ENCODE results near the gene SLC12A5.

Gene SLC12A5

DNA sequence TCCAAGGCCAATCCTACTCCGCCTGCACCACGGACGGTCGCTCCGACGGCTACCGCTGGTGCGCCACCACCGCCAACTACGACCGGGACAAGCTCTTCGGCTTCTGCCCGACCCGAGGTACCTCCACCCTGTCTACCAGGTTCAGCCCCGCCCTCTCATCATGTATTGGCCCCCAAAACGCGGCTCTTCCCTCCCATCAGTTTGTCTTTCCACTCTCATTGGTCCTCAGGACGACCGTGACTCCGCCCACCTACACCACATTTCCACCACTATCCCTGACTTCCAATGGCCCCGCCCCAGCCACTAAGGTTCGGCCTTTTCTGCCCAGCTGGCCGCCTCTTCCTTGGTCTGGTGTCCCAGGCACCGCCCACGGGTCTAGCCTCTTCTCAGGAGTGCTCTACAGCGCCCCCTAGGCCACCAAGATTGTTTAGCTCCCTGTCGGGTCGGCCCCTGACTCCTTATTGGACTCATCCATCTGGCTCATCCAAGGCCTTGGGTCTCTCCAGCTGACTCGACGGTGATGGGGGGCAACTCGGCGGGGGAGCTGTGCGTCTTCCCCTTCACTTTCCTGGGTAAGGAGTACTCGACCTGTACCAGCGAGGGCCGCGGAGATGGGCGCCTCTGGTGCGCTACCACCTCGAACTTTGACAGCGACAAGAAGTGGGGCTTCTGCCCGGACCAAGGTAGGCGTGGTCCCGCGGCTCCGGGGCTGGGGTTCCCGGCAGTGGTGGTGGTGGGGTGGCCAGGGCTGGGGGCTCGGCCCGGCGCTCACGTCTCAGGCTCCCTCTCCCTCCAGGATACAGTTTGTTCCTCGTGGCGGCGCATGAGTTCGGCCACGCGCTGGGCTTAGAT lies 17.2 kb upstream of the SLC12A5 start:
- DNase-seq (ENCODE audit: low spot score), result no peak
- in situ Hi-C loops (cut with MboI; ENCODE audit: low pct_unique_long_range_greater_than_20kb, low sequenced_read_pairs, unreplicated experiment), result no loop called here
- TF ChIP-seq CTCF (IDR thresholded peaks at IDR 0.05; ENCODE audit: extremely low read depth, insufficient read depth, missing control alignments), result peak; percentile 42

DNA sequence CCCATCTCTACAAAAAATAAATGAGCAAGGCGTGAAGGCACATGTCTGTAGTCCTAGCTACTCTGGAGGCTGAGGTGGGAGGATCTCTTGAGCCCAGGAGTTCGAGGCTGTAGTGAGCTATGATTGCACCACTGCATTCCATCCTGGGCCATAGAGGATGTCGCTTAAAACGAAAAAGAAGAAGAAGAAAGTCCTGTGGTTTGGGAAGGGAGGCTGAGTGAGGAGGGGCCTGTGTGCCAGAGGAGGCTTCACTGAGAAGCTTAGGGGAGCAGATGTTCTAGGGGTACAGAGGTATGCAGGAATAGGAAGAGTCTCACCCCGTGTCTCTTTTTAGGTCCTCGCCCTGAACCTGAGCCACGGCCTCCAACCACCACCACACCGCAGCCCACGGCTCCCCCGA lies 16.1 kb upstream of the SLC12A5 start:
- in situ Hi-C loops (cut with MboI; ENCODE audit: low pct_unique_long_range_greater_than_20kb, low sequenced_read_pairs, unreplicated experiment), result no loop called here
- no peak for TF ChIP-seq CTCF (IDR thresholded peaks at IDR 0.05; ENCODE audit: extremely low read depth, insufficient read depth, missing control alignments)
- no peak for DNase-seq (ENCODE audit: low spot score)

- in situ Hi-C loops (cut with MboI; ENCODE audit: low pct_unique_long_range_greater_than_20kb, low sequenced_read_pairs, unreplicated experiment), result no loop called here
- DNase-seq (ENCODE audit: low spot score), result no peak
- no peak for TF ChIP-seq CTCF (IDR thresholded peaks at IDR 0.05; ENCODE audit: extremely low read depth, insufficient read depth, missing control alignments)
These were observed 15.6 kb upstream of the SLC12A5 start for GRCh38 chr20:46013322-46013828.

DNA sequence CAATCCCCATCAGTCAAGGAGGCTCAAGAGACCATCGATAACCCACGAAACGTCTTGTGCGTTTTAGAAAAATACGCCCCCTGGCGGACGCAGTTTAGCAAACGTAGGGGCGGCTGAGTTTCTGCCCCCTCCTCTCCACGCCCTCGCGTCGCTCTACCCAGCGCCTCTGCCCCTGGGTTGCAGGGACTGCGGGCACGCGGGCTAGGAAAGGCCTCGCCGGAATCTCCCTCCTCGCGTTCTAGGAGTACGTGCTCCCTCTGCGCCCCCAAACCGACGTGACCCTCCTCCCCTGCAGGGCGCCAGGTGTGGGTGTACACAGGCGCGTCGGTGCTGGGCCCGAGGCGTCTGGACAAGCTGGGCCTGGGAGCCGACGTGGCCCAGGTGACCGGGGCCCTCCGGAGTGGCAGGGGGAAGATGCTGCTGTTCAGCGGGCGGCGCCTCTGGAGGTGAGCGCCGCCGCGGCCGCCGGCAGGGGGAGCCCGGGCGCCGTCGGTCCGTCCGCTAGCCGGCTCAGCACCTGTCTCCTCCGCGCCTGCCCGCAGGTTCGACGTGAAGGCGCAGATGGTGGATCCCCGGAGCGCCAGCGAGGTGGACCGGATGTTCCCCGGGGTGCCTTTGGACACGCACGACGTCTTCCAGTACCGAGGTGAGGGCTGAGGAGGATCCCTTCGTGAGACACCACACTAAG lies 15.0 kb upstream of the SLC12A5 start:
- in situ Hi-C loops (cut with MboI; ENCODE audit: low pct_unique_long_range_greater_than_20kb, low sequenced_read_pairs, unreplicated experiment), result no loop called here
- peak; percentile 89 for TF ChIP-seq CTCF (IDR thresholded peaks at IDR 0.05; ENCODE audit: extremely low read depth, insufficient read depth, missing control alignments)
- peak; percentile 89 for DNase-seq (ENCODE audit: low spot score)

DNA sequence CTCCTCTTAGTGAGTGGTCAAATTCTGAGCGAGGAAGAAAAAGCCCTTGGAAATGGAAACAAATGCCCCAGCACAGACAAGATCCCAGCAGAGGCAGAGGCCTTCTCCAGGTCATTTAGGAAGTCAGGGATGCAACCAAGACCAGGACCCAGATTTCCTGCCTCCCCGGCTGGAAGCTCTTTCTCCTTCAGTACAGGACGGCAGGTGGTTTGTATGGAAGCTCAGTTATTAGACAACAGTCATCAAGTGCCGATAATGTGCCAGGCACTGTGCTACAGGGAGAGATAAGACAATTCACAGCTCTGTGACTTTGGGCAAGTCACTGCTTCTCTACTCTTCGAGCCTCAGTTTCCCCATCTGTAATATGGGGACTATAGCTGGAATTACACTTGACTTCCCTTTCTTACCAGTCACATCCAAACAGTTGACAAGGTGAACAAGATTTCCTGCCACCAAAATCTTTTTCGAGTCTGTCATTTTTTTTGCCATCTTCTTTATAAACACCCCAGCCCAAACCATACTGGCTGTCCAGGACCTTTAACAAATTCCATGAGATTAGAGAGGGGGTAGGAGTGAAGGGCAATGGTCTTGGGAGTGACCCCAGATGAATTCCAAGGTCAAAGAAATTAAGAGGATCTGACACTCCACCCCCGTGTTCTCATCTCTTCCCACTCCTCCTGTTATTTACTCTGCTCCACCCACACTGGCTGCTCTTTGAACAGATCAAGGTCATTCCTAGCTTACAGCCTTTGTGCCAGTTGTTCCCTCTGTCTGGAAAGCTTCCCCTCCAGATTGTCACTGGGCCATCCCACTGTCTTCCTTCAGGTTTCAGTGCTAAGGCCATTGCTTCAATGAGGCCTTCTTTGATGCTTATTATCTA lies 14.3 kb upstream of the SLC12A5 start:
- TF ChIP-seq CTCF (IDR thresholded peaks at IDR 0.05; ENCODE audit: extremely low read depth, insufficient read depth, missing control alignments), result no peak
- DNase-seq (ENCODE audit: low spot score), result no peak
- in situ Hi-C loops (cut with MboI; ENCODE audit: low pct_unique_long_range_greater_than_20kb, low sequenced_read_pairs, unreplicated experiment), result no loop called here

- no peak for TF ChIP-seq CTCF (IDR thresholded peaks at IDR 0.05; ENCODE audit: extremely low read depth, insufficient read depth, missing control alignments)
- in situ Hi-C loops (cut with MboI; ENCODE audit: low pct_unique_long_range_greater_than_20kb, low sequenced_read_pairs, unreplicated experiment), result no loop called here
- DNase-seq (ENCODE audit: low spot score), result no peak
These were observed 11.7 kb upstream of the SLC12A5 start for GRCh38 chr20:46017272-46017671.
